GM19023 (cell line): ENCODE results near the gene CLMP.
"Not testable (repeated sequence)": the region's sequence is repeated elsewhere in the genome, so short reads cannot be mapped to it uniquely, and the experiment has no call there.

Experiments
- ATAC-seq: cut with Tn5 transposase; IDR thresholded peaks from one replicate; pipeline ENCODE4 v1.9.1; 2021; ENCODE audit warnings: mild to moderate bottlenecking, moderate library complexity; ENCODE audit not compliant: unreplicated experiment

CLMP gene

GRCh38 chr11:123137431-123138224, 57.4 kb downstream of the CLMP start:
- no peak for ATAC-seq

- no peak for ATAC-seq
These were observed 59.1 kb downstream of the CLMP start for GRCh38 chr11:123135863-123136446.

- ATAC-seq: no peak
These were observed 62.2 kb downstream of the CLMP start for GRCh38 chr11:123132881-123133280.

GRCh38 chr11:123132034-123132766, 62.8 kb downstream of the CLMP start:
- ATAC-seq: not testable (repeated sequence)

- ATAC-seq: no peak
These were observed 65.1 kb downstream of the CLMP start for GRCh38 chr11:123129920-123130319.

GRCh38 chr11:123125169-123125568, 69.9 kb downstream of the CLMP start:
- ATAC-seq: no peak

GRCh38 chr11:123122852-123123251, 72.2 kb downstream of the CLMP start:
- no peak for ATAC-seq

- no peak for ATAC-seq
These were observed 72.7 kb downstream of the CLMP start for GRCh38 chr11:123122341-123122740.

- ATAC-seq: no peak
These were observed 78.6 kb downstream of the CLMP start for GRCh38 chr11:123116486-123116885.

- no peak for ATAC-seq
These were observed 83.6 kb downstream of the CLMP start for GRCh38 chr11:123111465-123111864.

GRCh38 chr11:123110397-123110796, 84.7 kb downstream of the CLMP start:
- no peak for ATAC-seq

GRCh38 chr11:123107945-123108495, 87.0 kb downstream of the CLMP start:
- ATAC-seq: no peak

- ATAC-seq: no peak
These were observed 90.4 kb downstream of the CLMP start for GRCh38 chr11:123104697-123105096.

- no peak for ATAC-seq
These were observed 91.6 kb downstream of the CLMP start for GRCh38 chr11:123103326-123103980.

- ATAC-seq: no peak
These were observed 94.5 kb downstream of the CLMP start for GRCh38 chr11:123100379-123101085.

GRCh38 chr11:123098990-123099389, 96.1 kb downstream of the CLMP start:
- ATAC-seq: no peak

- no peak for ATAC-seq
These were observed 101.3 kb downstream of the CLMP start for GRCh38 chr11:123093739-123094138.

- no peak for ATAC-seq
These were observed 103.5 kb downstream of the CLMP start for GRCh38 chr11:123091506-123091905.

- ATAC-seq: not testable (repeated sequence)
These were observed 104.9 kb downstream of the CLMP start for GRCh38 chr11:123090168-123090567.

- ATAC-seq: not testable (repeated sequence)
These were observed 106.2 kb downstream of the CLMP start for GRCh38 chr11:123088896-123089295.
